ENCODE data around the gene ILDR2.

ILDR2 gene

GRCh38 chr1:166918956-166919316 is 56.4 kb downstream of the ILDR2 start:
- Histone ChIP-seq H4K91ac (ENCODE audit: low read depth, low read length, poor library complexity) (no peak overlapping the region), H3K27me3 (ENCODE audit: control insufficient read depth in 3 of 3, insufficient read depth in 3 of 3, low read depth in 1 of 3, low read length in 3 of 3) (peaks cover 0 to 4% (median 0%) of the 10 kb centered on the region in 3 experiments), H2AK5ac (ENCODE audit: low read depth, low read length) (no peak overlapping the region), H3K18ac (ENCODE audit: low read length) (no peak overlapping the region), H2AFZ (ENCODE audit: low read length) (no peak overlapping the region), H3K4me2 (ENCODE audit: insufficient read depth, low read length, poor library complexity, severe bottlenecking) (no peak overlapping the region), H3K79me1 (ENCODE audit: low read depth, low read length) (no peaks in the 10 kb centered on the region), H3K4ac (ENCODE audit: low read length) (no peak overlapping the region), H2BK5ac (ENCODE audit: low read length) (no peak overlapping the region), H3K9ac (ENCODE audit: low read depth, low read length, poor library complexity) (no peak overlapping the region), H2BK12ac (ENCODE audit: low read length) (no peak overlapping the region), H3K4me1 (ENCODE audit: control insufficient read depth in 2 of 2, insufficient read depth in 1 of 2, low read depth in 1 of 2, low read length in 2 of 2) (peaks cover 5 to 10% of the 10 kb centered on the region in 2 donors), H2BK120ac (ENCODE audit: low read depth, low read length) (no peak overlapping the region), H2BK15ac (ENCODE audit: low read length) (no peak overlapping the region), H3K4me3 (ENCODE audit: low read length in 2 of 2) (no peak overlapping the region), H3K36me3 (replicated peaks in 1 of 2; ENCODE audit: control insufficient read depth in 2 of 2, insufficient read depth in 2 of 2, low read length in 2 of 2) (peaks cover 20 to 43% of the 10 kb centered on the region in 2 donors), H4K8ac (ENCODE audit: low read depth, low read length) (no peak overlapping the region), H3K27ac (replicated peaks; ENCODE audit: low read length) (no peak overlapping the region), H3K23ac (ENCODE audit: low read depth, low read length, poor library complexity) (no peak overlapping the region), H3K14ac (ENCODE audit: low read length) (no peak overlapping the region), H3K9me3 (replicated peaks in 1 of 2; ENCODE audit: control insufficient read depth in 2 of 2, insufficient read depth in 1 of 2, low read depth in 1 of 2, low read length in 2 of 2) (peaks cover 3 to 8% of the 10 kb centered on the region in 2 donors)
- no CpG with 5 or more reads among the region's 2 CpGs for WGBS, 2 donors (ENCODE audit: extremely low coverage in 2 of 2, insufficient read length in 2 of 2, insufficient replicate concordance in 1 of 2)
- DNase-seq (ENCODE audit: low spot score): no peak

DNA sequence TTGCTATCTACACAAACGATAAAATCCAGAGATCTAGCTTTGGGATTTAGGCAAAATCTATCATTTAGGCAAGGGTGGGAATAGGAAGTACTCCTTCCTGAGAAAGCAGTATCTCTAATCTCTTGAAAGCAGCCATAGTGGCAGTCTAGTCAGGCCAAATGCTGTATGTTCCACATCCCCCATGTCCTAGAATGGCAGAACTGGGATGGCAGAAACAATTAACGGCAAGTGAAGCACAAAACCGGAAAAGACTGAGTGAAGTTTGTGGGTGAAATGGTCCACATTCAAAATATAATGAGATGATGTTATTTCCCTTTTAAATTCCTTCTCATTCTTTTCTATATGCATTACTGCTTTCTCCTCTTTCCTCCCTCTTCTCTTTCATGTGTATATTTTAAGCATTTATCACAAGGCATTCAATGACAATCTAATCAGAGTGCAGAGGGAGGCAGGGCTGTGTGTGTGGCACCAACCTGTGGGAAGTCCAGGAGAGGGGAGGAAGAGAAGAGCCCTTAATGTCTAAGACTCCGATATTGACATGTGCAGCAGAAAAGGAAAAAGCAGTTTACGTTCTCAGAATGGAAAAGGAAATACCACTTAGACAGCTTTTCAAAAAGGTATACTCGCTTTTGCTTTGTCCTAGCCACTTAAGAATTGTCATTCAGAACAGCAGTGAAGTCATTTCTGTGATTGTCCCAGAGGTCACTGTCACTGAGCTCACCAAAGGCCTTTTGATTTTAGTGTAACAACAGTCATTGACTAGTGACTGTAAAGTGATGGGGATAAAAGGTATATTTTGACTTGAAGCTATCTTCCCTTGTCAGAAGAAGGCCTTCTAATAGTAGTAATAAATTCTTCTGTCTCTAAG is 57.0 kb downstream of the ILDR2 start:
- no peak overlapping the region for H3K23ac ChIP-seq (ENCODE audit: low read depth, low read length, poor library complexity)
- H3K4me2 ChIP-seq (ENCODE audit: insufficient read depth, low read length, poor library complexity, severe bottlenecking): no peak overlapping the region
- H2BK12ac ChIP-seq (ENCODE audit: low read length): no peak overlapping the region
- no peak overlapping the region for H4K91ac ChIP-seq (ENCODE audit: low read depth, low read length, poor library complexity)
- no peak overlapping the region for H3K4me3 ChIP-seq (ENCODE audit: low read length in 2 of 2)
- H3K9me3 ChIP-seq (replicated peaks in 1 of 2; ENCODE audit: control insufficient read depth in 2 of 2, insufficient read depth in 1 of 2, low read depth in 1 of 2, low read length in 2 of 2): peaks cover 3 to 8% of the 10 kb centered on the region in 2 donors
- no peak overlapping the region for H3K4ac ChIP-seq (ENCODE audit: low read length)
- H3K9ac ChIP-seq (ENCODE audit: low read depth, low read length, poor library complexity): no peak overlapping the region
- no peak overlapping the region for H3K18ac ChIP-seq (ENCODE audit: low read length)
- no peak for DNase-seq (ENCODE audit: low spot score)
- WGBS, 2 donors (ENCODE audit: extremely low coverage in 2 of 2, insufficient read length in 2 of 2, insufficient replicate concordance in 1 of 2): no CpG with 5 or more reads among the region's 6 CpGs
- H2AFZ ChIP-seq (ENCODE audit: low read length): no peak overlapping the region
- H3K27ac ChIP-seq (replicated peaks; ENCODE audit: low read length): no peak overlapping the region
- H4K8ac ChIP-seq (ENCODE audit: low read depth, low read length): no peak overlapping the region
- no peak overlapping the region for H2BK5ac ChIP-seq (ENCODE audit: low read length)
- H3K14ac ChIP-seq (ENCODE audit: low read length): no peak overlapping the region
- H2AK5ac ChIP-seq (ENCODE audit: low read depth, low read length): no peak overlapping the region
- H2BK120ac ChIP-seq (ENCODE audit: low read depth, low read length): no peak overlapping the region
- H3K79me1 ChIP-seq (ENCODE audit: low read depth, low read length): no peaks in the 10 kb centered on the region
- peaks cover 0 to 4% (median 0%) of the 10 kb centered on the region in 3 experiments for H3K27me3 ChIP-seq (ENCODE audit: control insufficient read depth in 3 of 3, insufficient read depth in 3 of 3, low read depth in 1 of 3, low read length in 3 of 3)
- H3K4me1 ChIP-seq (ENCODE audit: control insufficient read depth in 2 of 2, insufficient read depth in 1 of 2, low read depth in 1 of 2, low read length in 2 of 2): peaks cover 5 to 10% of the 10 kb centered on the region in 2 donors
- no peak overlapping the region for H2BK15ac ChIP-seq (ENCODE audit: low read length)
- peaks cover 20 to 41% of the 10 kb centered on the region in 2 donors for H3K36me3 ChIP-seq (replicated peaks in 1 of 2; ENCODE audit: control insufficient read depth in 2 of 2, insufficient read depth in 2 of 2, low read length in 2 of 2)

DNA sequence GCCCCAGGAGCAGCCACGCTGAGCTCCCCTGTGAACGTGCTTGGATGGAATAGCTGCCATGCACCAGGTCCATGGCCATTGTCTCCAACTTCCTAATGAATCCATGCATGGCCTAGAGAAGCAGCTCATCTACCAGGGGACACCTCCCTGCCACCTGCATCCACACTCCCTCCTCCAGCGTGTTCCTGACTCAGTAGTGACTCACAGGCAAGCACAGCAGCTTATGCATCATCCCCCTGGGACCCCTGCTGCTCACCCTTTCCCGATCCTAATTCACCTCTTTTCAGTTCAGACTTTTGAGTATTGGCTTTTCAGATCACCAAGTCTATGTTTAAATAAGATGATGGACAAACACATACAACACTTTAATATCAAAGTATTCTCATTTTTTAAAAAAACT is 59.4 kb downstream of the ILDR2 start:
- no peak overlapping the region for H4K91ac ChIP-seq (ENCODE audit: low read depth, low read length, poor library complexity)
- peaks cover 16 to 19% of the 10 kb centered on the region in 2 donors for H3K36me3 ChIP-seq (replicated peaks in 1 of 2; ENCODE audit: control insufficient read depth in 2 of 2, insufficient read depth in 2 of 2, low read length in 2 of 2)
- peaks cover 5 to 10% of the 10 kb centered on the region in 2 donors for H3K4me1 ChIP-seq (ENCODE audit: control insufficient read depth in 2 of 2, insufficient read depth in 1 of 2, low read depth in 1 of 2, low read length in 2 of 2)
- H3K27me3 ChIP-seq (ENCODE audit: control insufficient read depth in 3 of 3, insufficient read depth in 3 of 3, low read depth in 1 of 3, low read length in 3 of 3): no peaks in the 10 kb centered on the region
- WGBS, 2 donors (ENCODE audit: extremely low coverage in 2 of 2, insufficient read length in 2 of 2, insufficient replicate concordance in 1 of 2): no CpG with 5 or more reads among the region's 4 CpGs
- peak overlapping the region; percentile 58 for H3K18ac ChIP-seq (ENCODE audit: low read length)
- H3K27ac ChIP-seq (replicated peaks; ENCODE audit: low read length): no peak overlapping the region
- H3K4ac ChIP-seq (ENCODE audit: low read length): no peak overlapping the region
- no peak overlapping the region for H2BK5ac ChIP-seq (ENCODE audit: low read length)
- no peak overlapping the region for H3K4me3 ChIP-seq (ENCODE audit: low read length in 2 of 2)
- peaks cover 7 to 25% of the 10 kb centered on the region in 2 donors for H3K9me3 ChIP-seq (replicated peaks in 1 of 2; ENCODE audit: control insufficient read depth in 2 of 2, insufficient read depth in 1 of 2, low read depth in 1 of 2, low read length in 2 of 2)
- H2AK5ac ChIP-seq (ENCODE audit: low read depth, low read length): no peak overlapping the region
- no peak overlapping the region for H3K9ac ChIP-seq (ENCODE audit: low read depth, low read length, poor library complexity)
- H2BK120ac ChIP-seq (ENCODE audit: low read depth, low read length): no peak overlapping the region
- peak overlapping the region; percentile 76 for H3K14ac ChIP-seq (ENCODE audit: low read length)
- no peak overlapping the region for H3K4me2 ChIP-seq (ENCODE audit: insufficient read depth, low read length, poor library complexity, severe bottlenecking)
- H2BK15ac ChIP-seq (ENCODE audit: low read length): no peak overlapping the region
- H4K8ac ChIP-seq (ENCODE audit: low read depth, low read length): no peak overlapping the region
- H2BK12ac ChIP-seq (ENCODE audit: low read length): no peak overlapping the region
- H3K79me1 ChIP-seq (ENCODE audit: low read depth, low read length): no peaks in the 10 kb centered on the region
- H3K23ac ChIP-seq (ENCODE audit: low read depth, low read length, poor library complexity): peak overlapping the region; percentile 34
- no peak for DNase-seq (ENCODE audit: low spot score)
- no peak overlapping the region for H2AFZ ChIP-seq (ENCODE audit: low read length)

GRCh38 chr1:166915042-166915441 is 60.3 kb downstream of the ILDR2 start:
- Histone ChIP-seq H2BK120ac (ENCODE audit: low read depth, low read length) (no peak overlapping the region), H2AK5ac (ENCODE audit: low read depth, low read length) (no peak overlapping the region), H4K91ac (ENCODE audit: low read depth, low read length, poor library complexity) (no peak overlapping the region), H3K36me3 (replicated peaks in 1 of 2; ENCODE audit: control insufficient read depth in 2 of 2, insufficient read depth in 2 of 2, low read length in 2 of 2) (peaks cover 16 to 19% of the 10 kb centered on the region in 2 donors), H3K27me3 (ENCODE audit: control insufficient read depth in 3 of 3, insufficient read depth in 3 of 3, low read depth in 1 of 3, low read length in 3 of 3) (no peaks in the 10 kb centered on the region), H3K9ac (ENCODE audit: low read depth, low read length, poor library complexity) (no peak overlapping the region), H2BK5ac (ENCODE audit: low read length) (no peak overlapping the region), H3K79me1 (ENCODE audit: low read depth, low read length) (no peaks in the 10 kb centered on the region), H3K23ac (ENCODE audit: low read depth, low read length, poor library complexity) (no peak overlapping the region), H2BK12ac (ENCODE audit: low read length) (no peak overlapping the region), H2AFZ (ENCODE audit: low read length) (no peak overlapping the region), H3K27ac (replicated peaks; ENCODE audit: low read length) (no peak overlapping the region), H3K4me3 (ENCODE audit: low read length in 2 of 2) (no peak overlapping the region), H3K14ac (ENCODE audit: low read length) (no peak overlapping the region), H2BK15ac (ENCODE audit: low read length) (no peak overlapping the region), H3K4ac (ENCODE audit: low read length) (no peak overlapping the region), H3K9me3 (replicated peaks in 1 of 2; ENCODE audit: control insufficient read depth in 2 of 2, insufficient read depth in 1 of 2, low read depth in 1 of 2, low read length in 2 of 2) (peaks cover 9 to 29% of the 10 kb centered on the region in 2 donors), H3K4me2 (ENCODE audit: insufficient read depth, low read length, poor library complexity, severe bottlenecking) (no peak overlapping the region), H3K4me1 (ENCODE audit: control insufficient read depth in 2 of 2, insufficient read depth in 1 of 2, low read depth in 1 of 2, low read length in 2 of 2) (peaks cover 4 to 10% of the 10 kb centered on the region in 2 donors), H3K18ac (ENCODE audit: low read length) (no peak overlapping the region), H4K8ac (ENCODE audit: low read depth, low read length) (no peak overlapping the region)
- no peak for DNase-seq (ENCODE audit: low spot score)
- no CpG with 5 or more reads among the region's 1 CpG for WGBS, 2 donors (ENCODE audit: extremely low coverage in 2 of 2, insufficient read length in 2 of 2, insufficient replicate concordance in 1 of 2)

All from neuronal stem cell (in vitro differentiated cells).